GM21381 (cell line): ENCODE results near the gene IRAK4.

ENCODE experiments used
- ATAC-seq: cut with Tn5 transposase; IDR thresholded peaks from one replicate; pipeline ENCODE4 v1.9.1; 2021; ENCODE audit warnings: mild to moderate bottlenecking, moderate library complexity; ENCODE audit not compliant: unreplicated experiment

The IRAK4 gene

GRCh38 chr12:43764528-43764927 is 5.8 kb downstream of the IRAK4 start:
- no peak for ATAC-seq

GRCh38 chr12:43766291-43766690 is 7.5 kb downstream of the IRAK4 start:
- no peak for ATAC-seq

- ATAC-seq, result no peak
Measured at GRCh38 chr12:43776498-43776897, 17.7 kb downstream of the IRAK4 start.

- ATAC-seq, result no peak
Measured at GRCh38 chr12:43786899-43787693, 28.3 kb downstream of the IRAK4 start.

- no peak for ATAC-seq
Measured at GRCh38 chr12:43789941-43790340, 31.2 kb downstream of the IRAK4 start.

- ATAC-seq, result no peak
Measured at GRCh38 chr12:43795716-43796280, 37.0 kb downstream of the IRAK4 start.

GRCh38 chr12:43797561-43798217 is 38.9 kb downstream of the IRAK4 start:
- no peak for ATAC-seq

- no peak for ATAC-seq
Measured at GRCh38 chr12:43805149-43805859, 46.6 kb downstream of the IRAK4 start.

GRCh38 chr12:43805860-43806736 is 47.3 kb downstream of the IRAK4 start, which contains the start of gene TWF1:
TWF1 (minus strand) TSS chr12:43806317; CDS start chr12:43806245, 72 bp downstream.
- peak; percentile 98 for ATAC-seq

GRCh38 chr12:43806737-43807072 is 48.0 kb downstream of the IRAK4 start:
- no peak for ATAC-seq

- ATAC-seq, result no peak
Measured at GRCh38 chr12:43807386-43807785, 48.6 kb downstream of the IRAK4 start.

GRCh38 chr12:43812057-43812456 is 53.3 kb downstream of the IRAK4 start:
- no peak for ATAC-seq

GRCh38 chr12:43812926-43813325 is 54.2 kb downstream of the IRAK4 start:
- ATAC-seq, result no peak

- no peak for ATAC-seq
Measured at GRCh38 chr12:43815416-43815815, 56.7 kb downstream of the IRAK4 start.

- no peak for ATAC-seq
Measured at GRCh38 chr12:43816168-43816567, 57.4 kb downstream of the IRAK4 start.

- ATAC-seq, result no peak
Measured at GRCh38 chr12:43824207-43824775, 65.5 kb downstream of the IRAK4 start.

GRCh38 chr12:43826681-43827080 is 67.9 kb downstream of the IRAK4 start:
- no peak for ATAC-seq

- no peak for ATAC-seq
Measured at GRCh38 chr12:43827093-43827492, 68.3 kb downstream of the IRAK4 start.

GRCh38 chr12:43832463-43833168 is 73.9 kb downstream of the IRAK4 start:
- ATAC-seq, result no peak

GRCh38 chr12:43835264-43835655 is 76.5 kb downstream of the IRAK4 start:
- peak; percentile 15 for ATAC-seq
